A549 (cell line): ENCODE results near the gene IPP.

Source experiments
- PHF8 ChIP-seq: fragments of 200-600 bp; sonication (generic); IDR thresholded peaks from 2 replicates; pipeline ENCODE4 v1.6.1; 2016; ENCODE audit warnings: low read depth, mild to moderate bottlenecking, antibody characterized with exemption, moderate library complexity, borderline replicate concordance
- RCOR1 ChIP-seq: fragments of 150-350 bp; IDR thresholded peaks from 2 replicates; pipeline ENCODE4 v1.6.1; 2014; ENCODE audit warnings: antibody characterized with exemption, low read length, low read depth
- ZFP36 ChIP-seq: fragments of 450-650 bp; IDR thresholded peaks from 2 replicates; pipeline ENCODE4 v1.6.1; 2014; ENCODE audit warnings: borderline replicate concordance; ENCODE audit not compliant: partially characterized antibody
- TF ChIP-seq, protein P1 (sequence below): fragments of >200 bp; sonication (Bioruptor Twin); formaldehyde crosslinking; IDR thresholded peaks from 3 replicates; pipeline ENCODE4 v1.5.1; 2016

DNA sequence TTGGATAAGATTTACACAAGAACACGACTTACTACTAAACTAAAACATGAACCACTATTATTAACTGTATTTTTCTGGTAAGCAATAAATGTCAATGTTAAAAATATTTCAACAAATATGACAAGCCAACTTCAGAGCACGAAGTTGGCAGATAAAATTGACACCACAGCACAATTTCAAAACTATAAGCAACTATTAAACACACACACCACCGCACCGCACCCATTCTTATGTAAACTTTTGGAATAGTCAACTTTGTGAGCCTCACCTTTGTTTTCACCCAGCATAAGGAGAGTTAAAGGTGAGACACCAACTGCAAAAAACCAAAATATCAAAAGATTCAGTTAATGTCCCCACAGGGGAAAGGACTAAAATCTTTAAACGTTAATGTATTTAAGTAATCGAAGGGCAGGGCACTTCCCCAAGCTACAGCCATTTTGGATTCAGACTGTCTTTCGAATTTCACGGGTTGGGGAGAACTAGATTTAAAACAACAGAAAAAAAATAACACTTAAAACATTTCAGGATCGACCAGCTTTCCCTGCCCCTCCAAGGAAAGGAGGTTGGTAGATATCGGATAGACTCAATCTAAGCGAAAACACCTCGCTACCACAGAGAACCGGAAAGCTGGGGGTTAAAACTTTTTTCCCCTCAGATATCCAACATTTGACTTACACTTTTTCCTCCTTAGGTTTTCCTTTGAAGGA, 65.0 kb downstream of the IPP start:
- TF ChIP-seq RCOR1 (no peak), ZFP36 (no peak), PHF8 (no peak)
- TF ChIP-seq, protein P1, sequence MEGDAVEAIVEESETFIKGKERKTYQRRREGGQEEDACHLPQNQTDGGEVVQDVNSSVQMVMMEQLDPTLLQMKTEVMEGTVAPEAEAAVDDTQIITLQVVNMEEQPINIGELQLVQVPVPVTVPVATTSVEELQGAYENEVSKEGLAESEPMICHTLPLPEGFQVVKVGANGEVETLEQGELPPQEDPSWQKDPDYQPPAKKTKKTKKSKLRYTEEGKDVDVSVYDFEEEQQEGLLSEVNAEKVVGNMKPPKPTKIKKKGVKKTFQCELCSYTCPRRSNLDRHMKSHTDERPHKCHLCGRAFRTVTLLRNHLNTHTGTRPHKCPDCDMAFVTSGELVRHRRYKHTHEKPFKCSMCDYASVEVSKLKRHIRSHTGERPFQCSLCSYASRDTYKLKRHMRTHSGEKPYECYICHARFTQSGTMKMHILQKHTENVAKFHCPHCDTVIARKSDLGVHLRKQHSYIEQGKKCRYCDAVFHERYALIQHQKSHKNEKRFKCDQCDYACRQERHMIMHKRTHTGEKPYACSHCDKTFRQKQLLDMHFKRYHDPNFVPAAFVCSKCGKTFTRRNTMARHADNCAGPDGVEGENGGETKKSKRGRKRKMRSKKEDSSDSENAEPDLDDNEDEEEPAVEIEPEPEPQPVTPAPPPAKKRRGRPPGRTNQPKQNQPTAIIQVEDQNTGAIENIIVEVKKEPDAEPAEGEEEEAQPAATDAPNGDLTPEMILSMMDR: no peak
